H1 (cell line): ENCODE measurements around the gene TBC1D22A. TPM values are rescaled to one million over a fixed set of nuclear protein-coding genes. Genes with fewer than 3 reads are reported as not detected.

Experiments used
- CTCF ChIA-PET: fragments of 300-600 bp; sonication (Branson Sonifier 250); formaldehyde crosslinking; loops from one replicate; lab custom pipeline; 2021; ENCODE audit not compliant: partially characterized antibody; lab: Charles Lee
- POLR2A ChIA-PET: fragments of 300-600 bp; sonication (Branson Sonifier 250); formaldehyde crosslinking; loops from one replicate; lab custom pipeline; 2021; ENCODE audit warnings: inconsistent platforms; ENCODE audit not compliant: partially characterized antibody; lab: Charles Lee
- DNase-seq, 2 experiments: peaks; one replicate each; pipeline versions ENCODE4 v3.0.0 to v3.0.0-alpha.2; 2010 to 2022; ENCODE audit warnings: low spot score in 2 of 2, low read depth in 1 of 2, mixed read lengths in 1 of 2
- FAIRE-seq: peaks from 2 replicates; lab custom pipeline; 2011; peaks lifted over from hg19 to GRCh38; lab: Jason Lieb, UNC
- H2AFZ ChIP-seq: 2 replicates; pipeline ENCODE4 v1.8.1; 2012; ENCODE audit warnings: low read length, inconsistent platforms
- H2AK5ac ChIP-seq: 2 replicates; pipeline ENCODE4 v1.6.1; 2013; ENCODE audit warnings: low read depth, low read length
- H2BK120ac ChIP-seq: replicated peaks from 2 replicates; pipeline ENCODE3; 2013; ENCODE audit warnings: low read depth, low read length, inconsistent platforms
- H2BK12ac ChIP-seq: 2 replicates; pipeline ENCODE4 v1.6.1; 2013; ENCODE audit warnings: low read depth, low read length
- H2BK15ac ChIP-seq: 2 replicates; pipeline ENCODE4 v1.6.1; 2013; ENCODE audit warnings: low read length
- H2BK20ac ChIP-seq: 2 replicates; pipeline ENCODE4 v1.6.1; 2013; ENCODE audit warnings: low read length
- H2BK5ac ChIP-seq: 2 replicates; pipeline ENCODE4 v1.6.1; 2013; ENCODE audit warnings: low read depth, low read length
- H3K14ac ChIP-seq: 2 replicates; pipeline ENCODE4 v1.6.1; 2013; ENCODE audit warnings: inconsistent platforms; ENCODE audit not compliant: insufficient read length
- H3K18ac ChIP-seq: 2 replicates; pipeline ENCODE4 v1.6.1; 2013; ENCODE audit warnings: low read length; ENCODE audit errors: extremely low read depth
- H3K23ac ChIP-seq: 2 replicates; pipeline ENCODE4 v1.6.1; 2013; ENCODE audit warnings: inconsistent platforms; ENCODE audit not compliant: insufficient read length
- H3K23me2 ChIP-seq: 2 replicates; pipeline ENCODE4 v1.6.1; 2013; ENCODE audit warnings: low read depth, low read length
- H3K27ac ChIP-seq: 2 replicates; pipeline ENCODE4 v1.6.1; 2011; ENCODE audit warnings: low read depth, low read length, inconsistent platforms
- H3K27me3 ChIP-seq, 4 experiments: replicated peaks in 1 of 4; 1 replicate in 1 of 4; 2 replicates in 3 of 4; pipeline versions ENCODE4 v1.6.1 to v1.8.1; 2011 to 2013; ENCODE audit warnings: low read length in 3 of 4, mild to moderate bottlenecking in 3 of 4, inconsistent platforms in 2 of 4, mixed read lengths in 2 of 4, moderate library complexity in 1 of 4; ENCODE audit not compliant: control insufficient read depth in 3 of 4, insufficient read depth in 3 of 4; ENCODE audit errors: extremely low read depth in 1 of 4
- H3K36me3 ChIP-seq, 4 experiments: 2 replicates each; pipeline versions ENCODE4 v1.6.1 to v1.8.1; 2011 to 2013; ENCODE audit warnings: mild to moderate bottlenecking in 4 of 4, low read length in 3 of 4, moderate library complexity in 2 of 4, control low read depth in 1 of 4, inconsistent platforms in 1 of 4; ENCODE audit not compliant: insufficient read depth in 4 of 4, control insufficient read depth in 2 of 4
- H3K4ac ChIP-seq: replicated peaks from 2 replicates; pipeline ENCODE3; 2013; ENCODE audit warnings: low read length, low read depth, mixed read lengths, inconsistent platforms; ENCODE audit not compliant: insufficient read length
- H3K4me1 ChIP-seq, 4 experiments: replicated peaks in 1 of 4; 1 replicate in 1 of 4; 2 replicates in 3 of 4; pipeline versions ENCODE4 v1.6.1 to v1.8.1; 2011 to 2013; ENCODE audit warnings: low read length in 3 of 4, inconsistent platforms in 2 of 4, mixed read lengths in 1 of 4; ENCODE audit not compliant: insufficient read depth in 4 of 4, control insufficient read depth in 3 of 4
- H3K4me2 ChIP-seq, 2 experiments: 2 replicates each; pipeline versions ENCODE4 v1.6.1 to v1.8.1; 2011 to 2013; ENCODE audit warnings: low read depth in 2 of 2, low read length in 2 of 2, control low read depth in 1 of 2, inconsistent platforms in 1 of 2, mild to moderate bottlenecking in 1 of 2; ENCODE audit not compliant: insufficient read depth in 1 of 2
- H3K4me3 ChIP-seq, 4 experiments: fragments of 200-600, 300-600 bp in 1 of 4; sonication (generic), shearing (Covaris generic), sonication (Bioruptor Twin) in 1 of 4; 2 replicates each; pipeline versions ENCODE4 v1.5.1 to v1.8.1; 2011 to 2016; ENCODE audit warnings: low read length in 4 of 4, low read depth in 3 of 4, control low read depth in 2 of 4, inconsistent platforms in 2 of 4, mild to moderate bottlenecking in 2 of 4, mixed read lengths in 1 of 4, moderate library complexity in 1 of 4; ENCODE audit not compliant: insufficient read depth in 2 of 4; ENCODE audit errors: extremely low read depth in 1 of 4
- H3K56ac ChIP-seq: replicated peaks from 2 replicates; pipeline ENCODE3; 2013; ENCODE audit warnings: low read depth, mild to moderate bottlenecking, mixed read lengths, low read length, inconsistent platforms; ENCODE audit not compliant: insufficient read length
- H3K79me1 ChIP-seq: 2 replicates; pipeline ENCODE4 v1.6.1; 2013; ENCODE audit warnings: low read depth, low read length, control low read depth
- H3K79me2 ChIP-seq, 2 experiments: 2 replicates each; pipeline versions ENCODE4 v1.6.1 to v1.8.1; 2012 to 2013; ENCODE audit warnings: low read length in 2 of 2, mild to moderate bottlenecking in 2 of 2, inconsistent platforms in 1 of 2; ENCODE audit not compliant: insufficient read depth in 2 of 2, control insufficient read depth in 1 of 2
- H3K9ac ChIP-seq, 4 experiments: replicated peaks in 1 of 4; 1 replicate in 1 of 4; 2 replicates in 3 of 4; pipeline versions ENCODE4 v1.6.1 to v1.8.1; 2011 to 2013; ENCODE audit warnings: low read depth in 3 of 4, low read length in 3 of 4, control low read depth in 2 of 4, mild to moderate bottlenecking in 2 of 4, moderate library complexity in 2 of 4, inconsistent platforms in 1 of 4; ENCODE audit errors: extremely low read depth in 1 of 4
- H3K9me3 ChIP-seq, 2 experiments: 2 replicates each; pipeline versions ENCODE4 v1.6.1 to v1.8.1; 2012 to 2013; ENCODE audit warnings: mild to moderate bottlenecking in 2 of 2, moderate library complexity in 2 of 2, control low read depth in 1 of 2, inconsistent platforms in 1 of 2, low read depth in 1 of 2, low read length in 1 of 2, mixed read lengths in 1 of 2; ENCODE audit not compliant: insufficient read depth in 2 of 2
- H4K20me1 ChIP-seq, 2 experiments: replicated peaks in 1 of 2; 2 replicates each; pipeline versions ENCODE3 to v1.8.1; 2011 to 2013; ENCODE audit warnings: inconsistent platforms in 2 of 2, low read length in 2 of 2, mild to moderate bottlenecking in 1 of 2; ENCODE audit not compliant: insufficient read depth in 2 of 2, control insufficient read depth in 1 of 2
- H4K5ac ChIP-seq: 2 replicates; pipeline ENCODE4 v1.6.1; 2013; ENCODE audit warnings: low read length, low read depth, mixed read lengths, inconsistent platforms; ENCODE audit not compliant: insufficient read length
- H4K8ac ChIP-seq: 2 replicates; pipeline ENCODE4 v1.8.0; 2013; ENCODE audit warnings: mild to moderate bottlenecking, moderate library complexity, low read length, inconsistent platforms; ENCODE audit not compliant: insufficient read depth; ENCODE audit errors: extremely low read depth
- H4K91ac ChIP-seq: replicated peaks from 2 replicates; pipeline ENCODE3; 2013; ENCODE audit warnings: low read length, mixed read lengths, inconsistent platforms; ENCODE audit not compliant: insufficient read length
- CBX5 ChIP-seq: fragments of 300-800, 300-1000 bp; sonication (generic); IDR thresholded peaks from 2 replicates; pipeline ENCODE4 v1.7.1; 2016; ENCODE audit warnings: antibody characterized with exemption, low read length, low read depth
- WGBS, 2 experiments: shearing (Covaris generic) in 1 of 2; methylation state at CpG; one replicate each; pipeline versions ENCODE4 v1.1.6 to v1.1.7; 2013 to 2015; ENCODE audit warnings: low lambda C conversion rate in 2 of 2, mixed read lengths in 2 of 2, inconsistent platforms in 1 of 2, low coverage in 1 of 2, missing lambda C conversion rate in 1 of 2; ENCODE audit not compliant: insufficient replicate concordance in 2 of 2, insufficient coverage in 1 of 2, insufficient read length in 1 of 2; ENCODE audit errors: extremely low coverage in 1 of 2, missing lambda C conversion rate in 1 of 2; 5-methylcytosine and 5-hydroxymethylcytosine counted together
- polyA plus RNA-seq, 7 experiments: library from polyadenylated mRNA; depleted of rRNA in 3 of 7; stranded (reverse) in 5 of 7; unstranded in 2 of 7; fragments of >200 nt in 5 of 7; fragments of 200-250 nt in 2 of 7; gene quantifications; 1 replicate in 5 of 7; 2 replicates in 1 of 7; 4 replicates in 1 of 7; pipeline versions ENCODE4 v1.2.1 to v1.2.3, GENCODE V29; 2011 to 2013; ENCODE audit warnings: missing spikeins in 2 of 7, mixed read lengths in 2 of 7
- total RNA-seq: library from RNA; stranded (reverse); fragmentation: NEBNext Ultra II Directional; extraction: Animal tissue kit (Norgen Biotek cat#: 25700); gene quantifications from 2 replicates; pipeline ENCODE4 v1.2.1, GENCODE V29; 2021
- TF ChIP-seq, protein P1 (sequence below): IDR thresholded peaks from 2 replicates; pipeline ENCODE4 v1.6.1; 2012; ENCODE audit warnings: inconsistent platforms

Gene TBC1D22A
- total and polyA plus RNA-seq, 2 of the 8 experiments (the other 6 are each of a cell fraction or from before 2014, with no cell fraction given) = 11.9 to 18.4 TPM

- POLR2A ChIA-PET = interaction anchor here (3.1 kb wide), 1 partner anchor 23 kb away, joined by 22 read pairs; the partner anchor contains the start of gene TBC1D22A
- no peak overlapping the region for H3K14ac ChIP-seq
- 0 out of 2 replicates have a peak overlapping the region, but pooled peaks have one; percentile 60 for H2BK12ac ChIP-seq
- peaks cover 5% of the 10 kb centered on the region; the same call in 1 of the 2 replicates for H3K79me1 ChIP-seq
- no peak overlapping the region for H2BK20ac ChIP-seq
- H3K4ac ChIP-seq = peak overlapping the region; percentile 29
- H3K27me3 ChIP-seq = peaks cover 0 to 3% (median 0%) of the 10 kb centered on the region in 4 experiments; a peak in 1 of 7 replicates
- peak overlapping the region; percentile 47 to 90 (median 68); a peak in 5 of 8 replicates for H3K4me3 ChIP-seq
- no peak for FAIRE-seq
- peak overlapping the region; percentile 61; the same call in 1 of the 2 replicates for H2BK5ac ChIP-seq
- peaks cover 0 to 24% of the 10 kb centered on the region in 2 experiments; a peak in 3 of 4 replicates for H3K79me2 ChIP-seq
- peak overlapping the region; percentile 58 to 60 for H3K4me2 ChIP-seq
- no peaks in the 10 kb centered on the region for H3K36me3 ChIP-seq
- peak overlapping the region; percentile 17; the same call in 1 of the 2 replicates for H2AK5ac ChIP-seq
- no peak overlapping the region for H3K23ac ChIP-seq
- no peak overlapping the region for H2AFZ ChIP-seq
- no peaks in the 10 kb centered on the region for H3K9me3 ChIP-seq
- 85% methylated on average over 20 of the region's 20 CpGs; no CpG with 5 or more reads in 1 of the 2 experiments for WGBS, 2 experiments
- H3K23me2 ChIP-seq = peaks cover 11% of the 10 kb centered on the region; the same call in 1 of the 2 replicates
- no peak overlapping the region for H3K9ac ChIP-seq
- no peak overlapping the region for H3K27ac ChIP-seq
- H2BK120ac ChIP-seq = no peak overlapping the region
- H2BK15ac ChIP-seq = 0 out of 2 replicates have a peak overlapping the region, but pooled peaks have one; percentile 81
- H3K56ac ChIP-seq = no peak overlapping the region
- H4K20me1 ChIP-seq = peaks cover 0 to 20% of the 10 kb centered on the region in 2 experiments
- CTCF ChIA-PET = interaction anchor here (1.1 kb wide), 1 partner anchor 67 kb away, joined by 3 read pairs; no protein-coding TSS in a partner anchor
- no peak overlapping the region for H4K8ac ChIP-seq
- H3K18ac ChIP-seq = no peak overlapping the region
- no peak overlapping the region for H4K91ac ChIP-seq
- peaks cover 7 to 19% (median 16%) of the 10 kb centered on the region in 4 experiments for H3K4me1 ChIP-seq
- H4K5ac ChIP-seq = no peak overlapping the region
- TF ChIP-seq CBX5 = no peak
- TF ChIP-seq, protein P1, sequence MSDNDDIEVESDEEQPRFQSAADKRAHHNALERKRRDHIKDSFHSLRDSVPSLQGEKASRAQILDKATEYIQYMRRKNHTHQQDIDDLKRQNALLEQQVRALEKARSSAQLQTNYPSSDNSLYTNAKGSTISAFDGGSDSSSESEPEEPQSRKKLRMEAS = peak; percentile 55
- TF ChIP-seq, all 59 proteins: peak for 1
- DNase-seq = no peak
Observed at GRCh38 chr22:46739094-46739870, 23.2 kb upstream of the TBC1D22A start.
